K562 (cell line): ENCODE results near the gene ZNF699. TPM values are rescaled to one million over a fixed set of nuclear protein-coding genes. Genes with fewer than 3 reads are reported as not detected.

ENCODE experiments used
- polyA plus RNA-seq, 8 experiments: library from polyadenylated mRNA; depleted of rRNA in 4 of 8; stranded (reverse) in 5 of 8; unstranded in 3 of 8; fragments of >200 nt; fragmentation: Nextera tagmentation in 2 of 8; fragmentation: Illumina TruSeq in 1 of 8; extraction: Ambion mirVana in 2 of 8; extraction: Trizol in 1 of 8; gene quantifications; 2 replicates each; pipeline versions ENCODE4 v1.2.1 to v1.2.3, GENCODE V29; 2011 to 2014; ENCODE audit warnings: inconsistent platforms in 1 of 8, missing spikeins in 1 of 8
- total RNA-seq, 7 experiments: library from RNA; depleted of rRNA in 6 of 7; stranded (reverse); fragments of >200 nt in 6 of 7; fragmentation: Illumina TruSeq in 2 of 7; extraction: Trizol in 2 of 7; gene quantifications; 2 replicates each; pipeline versions ENCODE4 v1.2.1 to v1.2.3, GENCODE V29; 2011 to 2021; ENCODE audit warnings: low replicate concordance in 1 of 7

The ZNF699 gene
- total and polyA plus RNA-seq, 9 of the 15 experiments (the other 6 are each of a cell fraction or from before 2014, with no cell fraction given), result 0.08 to 4.1 (median 3.1) TPM

Other genes starting within 250 kb of the ZNF699 start
Only the 7 nearest of the 13 such genes appear.
- 17.3 and 21.7 TPM in 2 replicates for gene ZNF317, start 169.4 kb downstream of the ZNF699 start, total RNA-seq (2014; rRNA removed)
- gene ZNF317, start 169.4 kb downstream of the ZNF699 start, total RNA-seq (2014; rRNA removed; fragmentation: Illumina TruSeq; extraction: Trizol), result 35.4 and 37.7 TPM in 2 replicates
- gene ZNF317, start 169.4 kb downstream of the ZNF699 start, total RNA-seq (2015; rRNA removed; fragmentation: Illumina TruSeq; extraction: Trizol), result 31.4 and 34.8 TPM in 2 replicates
- gene ZNF317, start 169.4 kb downstream of the ZNF699 start, total RNA-seq (2021), result 37.1 and 43.2 TPM in 2 replicates
- gene ZNF317, start 169.4 kb downstream of the ZNF699 start, polyA plus RNA-seq (2011; rRNA removed), result 20.1 and 23.1 TPM in 2 replicates
- gene ZNF317, start 169.4 kb downstream of the ZNF699 start, polyA plus RNA-seq (2014; fragmentation: Illumina TruSeq; extraction: Trizol), result 38.6 and 40.5 TPM in 2 replicates
- gene ZNF317, start 169.4 kb downstream of the ZNF699 start, polyA plus RNA-seq (2014; fragmentation: Nextera tagmentation; extraction: Ambion mirVana), result 10 to 100 TPM; 23.9 to 37.9 TPM
- 17.3 and 18.6 TPM in 2 replicates for gene ZNF317, start 169.4 kb downstream of the ZNF699 start, polyA plus RNA-seq (2014; rRNA removed)
- gene OR7D2, start 130.9 kb downstream of the ZNF699 start, total RNA-seq (2014; rRNA removed), result 0.05 and 0.20 TPM in 2 replicates
- 0.45 and 0.51 TPM in 2 replicates for gene OR7D2, start 130.9 kb downstream of the ZNF699 start, total RNA-seq (2014; rRNA removed; fragmentation: Illumina TruSeq; extraction: Trizol)
- 0.43 and 0.72 TPM in 2 replicates for gene OR7D2, start 130.9 kb downstream of the ZNF699 start, total RNA-seq (2015; rRNA removed; fragmentation: Illumina TruSeq; extraction: Trizol)
- gene OR7D2, start 130.9 kb downstream of the ZNF699 start, total RNA-seq (2021), result 0.40 and 0.49 TPM in 2 replicates
- gene OR7D2, start 130.9 kb downstream of the ZNF699 start, polyA plus RNA-seq (2011; rRNA removed), result 0.75 and 1.2 TPM in 2 replicates
- gene OR7D2, start 130.9 kb downstream of the ZNF699 start, polyA plus RNA-seq (2014; fragmentation: Illumina TruSeq; extraction: Trizol), result 0.39 and 0.62 TPM in 2 replicates
- under 1 TPM; 0.22 to 0.25 TPM for gene OR7D2, start 130.9 kb downstream of the ZNF699 start, polyA plus RNA-seq (2014; fragmentation: Nextera tagmentation; extraction: Ambion mirVana)
- gene OR7D2, start 130.9 kb downstream of the ZNF699 start, polyA plus RNA-seq (2014; rRNA removed), result 0.42 and 0.45 TPM in 2 replicates
- gene OR7D4, start 90.2 kb downstream of the ZNF699 start, total RNA-seq (2014; rRNA removed), result not detected in 2 replicates
- gene OR7D4, start 90.2 kb downstream of the ZNF699 start, total RNA-seq (2014; rRNA removed; fragmentation: Illumina TruSeq; extraction: Trizol), result not detected in 2 replicates
- gene OR7D4, start 90.2 kb downstream of the ZNF699 start, total RNA-seq (2015; rRNA removed; fragmentation: Illumina TruSeq; extraction: Trizol), result not detected in 2 replicates
- not detected in 2 replicates for gene OR7D4, start 90.2 kb downstream of the ZNF699 start, total RNA-seq (2021)
- not detected in 2 replicates for gene OR7D4, start 90.2 kb downstream of the ZNF699 start, polyA plus RNA-seq (2011; rRNA removed)
- gene OR7D4, start 90.2 kb downstream of the ZNF699 start, polyA plus RNA-seq (2014; fragmentation: Illumina TruSeq; extraction: Trizol), result not detected in 2 replicates
- gene OR7D4, start 90.2 kb downstream of the ZNF699 start, polyA plus RNA-seq (2014; fragmentation: Nextera tagmentation; extraction: Ambion mirVana), result not detected
- gene OR7D4, start 90.2 kb downstream of the ZNF699 start, polyA plus RNA-seq (2014; rRNA removed), result not detected in 2 replicates
- gene OR7E24, start 58.9 kb downstream of the ZNF699 start, total RNA-seq (2014; rRNA removed), result not detected in 2 replicates
- gene OR7E24, start 58.9 kb downstream of the ZNF699 start, total RNA-seq (2014; rRNA removed; fragmentation: Illumina TruSeq; extraction: Trizol), result not detected in 2 replicates
- gene OR7E24, start 58.9 kb downstream of the ZNF699 start, total RNA-seq (2015; rRNA removed; fragmentation: Illumina TruSeq; extraction: Trizol), result not detected in 2 replicates
- not detected in 2 replicates for gene OR7E24, start 58.9 kb downstream of the ZNF699 start, total RNA-seq (2021)
- not detected in 2 replicates for gene OR7E24, start 58.9 kb downstream of the ZNF699 start, polyA plus RNA-seq (2011; rRNA removed)
- not detected in 2 replicates for gene OR7E24, start 58.9 kb downstream of the ZNF699 start, polyA plus RNA-seq (2014; fragmentation: Illumina TruSeq; extraction: Trizol)
- gene OR7E24, start 58.9 kb downstream of the ZNF699 start, polyA plus RNA-seq (2014; fragmentation: Nextera tagmentation; extraction: Ambion mirVana), result not detected
- gene OR7E24, start 58.9 kb downstream of the ZNF699 start, polyA plus RNA-seq (2014; rRNA removed), result not detected in 2 replicates
- gene ZNF559, start 14.3 kb upstream of the ZNF699 start, total RNA-seq (2014; rRNA removed), result 4.0 and 4.3 TPM in 2 replicates
- 14.6 and 15.9 TPM in 2 replicates for gene ZNF559, start 14.3 kb upstream of the ZNF699 start, total RNA-seq (2014; rRNA removed; fragmentation: Illumina TruSeq; extraction: Trizol)
- gene ZNF559, start 14.3 kb upstream of the ZNF699 start, total RNA-seq (2015; rRNA removed; fragmentation: Illumina TruSeq; extraction: Trizol), result 10.5 and 11.5 TPM in 2 replicates
- 7.4 and 11.7 TPM in 2 replicates for gene ZNF559, start 14.3 kb upstream of the ZNF699 start, total RNA-seq (2021)
- gene ZNF559, start 14.3 kb upstream of the ZNF699 start, polyA plus RNA-seq (2011; rRNA removed), result 12.2 and 21.5 TPM in 2 replicates
- gene ZNF559, start 14.3 kb upstream of the ZNF699 start, polyA plus RNA-seq (2014; fragmentation: Illumina TruSeq; extraction: Trizol), result 11.6 and 14.5 TPM in 2 replicates
- gene ZNF559, start 14.3 kb upstream of the ZNF699 start, polyA plus RNA-seq (2014; fragmentation: Nextera tagmentation; extraction: Ambion mirVana), result 10 to 100 TPM; 11.0 to 19.0 TPM
- 9.4 and 11.5 TPM in 2 replicates for gene ZNF559, start 14.3 kb upstream of the ZNF699 start, polyA plus RNA-seq (2014; rRNA removed)
- gene ZNF177, start 53.2 kb upstream of the ZNF699 start, total RNA-seq (2014; rRNA removed), result 0.45 and 0.49 TPM in 2 replicates
- 0.64 and 1.2 TPM in 2 replicates for gene ZNF177, start 53.2 kb upstream of the ZNF699 start, total RNA-seq (2014; rRNA removed; fragmentation: Illumina TruSeq; extraction: Trizol)
- gene ZNF177, start 53.2 kb upstream of the ZNF699 start, total RNA-seq (2015; rRNA removed; fragmentation: Illumina TruSeq; extraction: Trizol), result 0.76 and 1.1 TPM in 2 replicates
- 0.45 and 0.82 TPM in 2 replicates for gene ZNF177, start 53.2 kb upstream of the ZNF699 start, total RNA-seq (2021)
- 0.73 and 1.1 TPM in 2 replicates for gene ZNF177, start 53.2 kb upstream of the ZNF699 start, polyA plus RNA-seq (2011; rRNA removed)
- 0.78 and 1.8 TPM in 2 replicates for gene ZNF177, start 53.2 kb upstream of the ZNF699 start, polyA plus RNA-seq (2014; fragmentation: Illumina TruSeq; extraction: Trizol)
- 1 to 10 TPM in 1 of 2 experiments, under 1 TPM in 1; 0.25 to 1.2 TPM for gene ZNF177, start 53.2 kb upstream of the ZNF699 start, polyA plus RNA-seq (2014; fragmentation: Nextera tagmentation; extraction: Ambion mirVana)
- gene ZNF177, start 53.2 kb upstream of the ZNF699 start, polyA plus RNA-seq (2014; rRNA removed), result 0.46 and 1.5 TPM in 2 replicates
- gene ZNF266, start 125.7 kb upstream of the ZNF699 start, total RNA-seq (2014; rRNA removed), result 12.7 and 14.0 TPM in 2 replicates
- 23.0 and 27.1 TPM in 2 replicates for gene ZNF266, start 125.7 kb upstream of the ZNF699 start, total RNA-seq (2014; rRNA removed; fragmentation: Illumina TruSeq; extraction: Trizol)
- 19.2 and 19.3 TPM in 2 replicates for gene ZNF266, start 125.7 kb upstream of the ZNF699 start, total RNA-seq (2015; rRNA removed; fragmentation: Illumina TruSeq; extraction: Trizol)
- gene ZNF266, start 125.7 kb upstream of the ZNF699 start, total RNA-seq (2021), result 20.0 and 20.3 TPM in 2 replicates
- gene ZNF266, start 125.7 kb upstream of the ZNF699 start, polyA plus RNA-seq (2011; rRNA removed), result 40.9 and 41.8 TPM in 2 replicates
- 19.8 and 21.0 TPM in 2 replicates for gene ZNF266, start 125.7 kb upstream of the ZNF699 start, polyA plus RNA-seq (2014; fragmentation: Illumina TruSeq; extraction: Trizol)
- gene ZNF266, start 125.7 kb upstream of the ZNF699 start, polyA plus RNA-seq (2014; fragmentation: Nextera tagmentation; extraction: Ambion mirVana), result 1 to 10 TPM; 5.9 to 7.6 TPM
- 16.2 and 21.6 TPM in 2 replicates for gene ZNF266, start 125.7 kb upstream of the ZNF699 start, polyA plus RNA-seq (2014; rRNA removed)